Stimulated activated memory B cell treated with anti-CD40 and anti-IgM and Interleukin-4, amounts not matched to agents 10 μg/mL and 1 μg/mL and 100 μg/mL, for 72 hours (primary cell): ENCODE measurements around the gene HAX1.
A peak's percentile ranks its signal among the peaks of the same experiment; 100 is the strongest.
"Not testable (repeated sequence)": the region's sequence is repeated elsewhere in the genome, so short reads cannot be mapped to it uniquely, and the experiment has no call there.

Source experiments
- ATAC-seq: fragments of 150-1000 bp; cut with Tn5 transposase; 2 replicates; pipeline ENCODE4 v1.10.0; 2021
- H3K27ac Mint-ChIP-seq: one replicate; pipeline ENCODE4 v1.8.0; 2022; ENCODE audit warnings: mild to moderate bottlenecking, mixed read lengths
- H3K27me3 Mint-ChIP-seq: one replicate; pipeline ENCODE4 v1.8.0; 2022; ENCODE audit warnings: mixed read lengths
- H3K36me3 Mint-ChIP-seq: one replicate; pipeline ENCODE4 v1.8.0; 2022; ENCODE audit warnings: mixed read lengths
- H3K4me1 Mint-ChIP-seq: one replicate; pipeline ENCODE4 v1.8.0; 2022; ENCODE audit warnings: mixed read lengths
- H3K4me3 Mint-ChIP-seq: one replicate; pipeline ENCODE4 v1.8.0; 2022; ENCODE audit warnings: mild to moderate bottlenecking, moderate library complexity, mixed read lengths
- H3K9me3 Mint-ChIP-seq: one replicate; pipeline ENCODE4 v1.8.0; 2022; ENCODE audit warnings: mixed read lengths

HAX1 gene

GRCh38 chr1:154272217-154272998 lies at the start of gene HAX1:
Gene HAX1, plus strand, starts transcription at chr1:154272629. Its CDS starts 95 bp downstream, at chr1:154272724.
- peaks cover 57% of the 10 kb centered on the region for H3K36me3 Mint-ChIP-seq
- ATAC-seq, result peak; percentile 95
- peaks cover 44% of the 10 kb centered on the region for H3K4me1 Mint-ChIP-seq
- H3K4me3 Mint-ChIP-seq, result peak within 1 kb of the TSS; percentile 93
- peak within 1 kb of the TSS; percentile 96 for H3K27ac Mint-ChIP-seq
- no peaks in the 10 kb centered on the region for H3K9me3 Mint-ChIP-seq
- H3K27me3 Mint-ChIP-seq, result no peaks in the 10 kb centered on the region

- no peak for ATAC-seq
- H3K4me1 Mint-ChIP-seq, result peaks cover 65% of the 10 kb centered on the region
- peak overlapping the region; percentile 64 for H3K4me3 Mint-ChIP-seq
- H3K27me3 Mint-ChIP-seq, result no peaks in the 10 kb centered on the region
- peaks cover 41% of the 10 kb centered on the region for H3K36me3 Mint-ChIP-seq
- peak overlapping the region; percentile 70 for H3K27ac Mint-ChIP-seq
- no peaks in the 10 kb centered on the region for H3K9me3 Mint-ChIP-seq
Observed at GRCh38 chr1:154222918-154223317, 49.5 kb upstream of the HAX1 start.

- peaks cover 58% of the 10 kb centered on the region for H3K4me1 Mint-ChIP-seq
- H3K27ac Mint-ChIP-seq, result peak overlapping the region; percentile 64
- no peaks in the 10 kb centered on the region for H3K9me3 Mint-ChIP-seq
- ATAC-seq, result no peak
- H3K4me3 Mint-ChIP-seq, result no peak overlapping the region
- peaks cover 41% of the 10 kb centered on the region for H3K36me3 Mint-ChIP-seq
- H3K27me3 Mint-ChIP-seq, result no peaks in the 10 kb centered on the region
Observed at GRCh38 chr1:154223621-154224020, 48.8 kb upstream of the HAX1 start.

GRCh38 chr1:154225370-154225769 lies 47.1 kb upstream of the HAX1 start:
- Mint-ChIP-seq H3K9me3 (no peaks in the 10 kb centered on the region), H3K27me3 (no peaks in the 10 kb centered on the region), H3K36me3 (peaks cover 40% of the 10 kb centered on the region), H3K4me3 (no peak overlapping the region), H3K27ac (peak overlapping the region; percentile 64), H3K4me1 (peaks cover 48% of the 10 kb centered on the region)
- ATAC-seq, result no peak

- H3K27ac Mint-ChIP-seq, H3K4me3 Mint-ChIP-seq: not testable (repeated sequence)
Observed at GRCh38 chr1:154231112-154231511, 41.3 kb upstream of the HAX1 start.

GRCh38 chr1:154233127-154233526 lies 39.3 kb upstream of the HAX1 start:
- not testable (repeated sequence) for H3K27ac Mint-ChIP-seq, H3K27me3 Mint-ChIP-seq

More at GRCh38 chr1:154231112-154231511, 41.3 kb upstream of the HAX1 start:
- H3K36me3 Mint-ChIP-seq, result peaks cover 66% of the 10 kb centered on the region
- H3K9me3 Mint-ChIP-seq, H3K4me1 Mint-ChIP-seq, ATAC-seq, H3K27me3 Mint-ChIP-seq: not testable (repeated sequence)

GRCh38 chr1:154236855-154237254 lies 35.6 kb upstream of the HAX1 start:
- no peak overlapping the region for H3K4me3 Mint-ChIP-seq
- no peak overlapping the region for H3K27ac Mint-ChIP-seq
- H3K4me1 Mint-ChIP-seq, result peaks cover 7% of the 10 kb centered on the region
- peaks cover 70% of the 10 kb centered on the region for H3K36me3 Mint-ChIP-seq
- H3K9me3 Mint-ChIP-seq, result no peaks in the 10 kb centered on the region
- H3K27me3 Mint-ChIP-seq, result no peaks in the 10 kb centered on the region
- no peak for ATAC-seq

More at GRCh38 chr1:154233127-154233526, 39.3 kb upstream of the HAX1 start:
- H3K4me1 Mint-ChIP-seq, H3K4me3 Mint-ChIP-seq, ATAC-seq, H3K9me3 Mint-ChIP-seq: not testable (repeated sequence)
- H3K36me3 Mint-ChIP-seq, result peaks cover 66% of the 10 kb centered on the region

GRCh38 chr1:154237435-154237834 lies 35.0 kb upstream of the HAX1 start:
- no peak for ATAC-seq
- Mint-ChIP-seq H3K4me3 (no peak overlapping the region), H3K36me3 (peaks cover 76% of the 10 kb centered on the region), H3K27ac (no peak overlapping the region), H3K9me3 (no peaks in the 10 kb centered on the region), H3K27me3 (no peaks in the 10 kb centered on the region), H3K4me1 (peaks cover 7% of the 10 kb centered on the region)

- Mint-ChIP-seq H3K36me3 (peaks cover 82% of the 10 kb centered on the region), H3K4me1 (peaks cover 7% of the 10 kb centered on the region), H3K4me3 (no peak overlapping the region), H3K9me3 (no peaks in the 10 kb centered on the region), H3K27ac (no peak overlapping the region), H3K27me3 (no peaks in the 10 kb centered on the region)
- ATAC-seq, result no peak
Observed at GRCh38 chr1:154237880-154238506, 34.4 kb upstream of the HAX1 start.

- no peak overlapping the region for H3K4me3 Mint-ChIP-seq
- H3K9me3 Mint-ChIP-seq, result no peaks in the 10 kb centered on the region
- H3K27me3 Mint-ChIP-seq, result no peaks in the 10 kb centered on the region
- H3K36me3 Mint-ChIP-seq, result peaks cover 85% of the 10 kb centered on the region
- H3K27ac Mint-ChIP-seq, result no peak overlapping the region
- ATAC-seq, result no peak
- peaks cover 7% of the 10 kb centered on the region for H3K4me1 Mint-ChIP-seq
Observed at GRCh38 chr1:154239491-154239890, 32.9 kb upstream of the HAX1 start.

GRCh38 chr1:154240294-154240833 lies 32.1 kb upstream of the HAX1 start:
- Mint-ChIP-seq H3K4me1 (peaks cover 7% of the 10 kb centered on the region), H3K27ac (no peak overlapping the region), H3K36me3 (peaks cover 76% of the 10 kb centered on the region), H3K9me3 (no peaks in the 10 kb centered on the region), H3K4me3 (no peak overlapping the region), H3K27me3 (no peaks in the 10 kb centered on the region)
- no peak for ATAC-seq

- Mint-ChIP-seq H3K9me3 (no peaks in the 10 kb centered on the region), H3K36me3 (peaks cover 64% of the 10 kb centered on the region), H3K4me3 (no peak overlapping the region), H3K27me3 (no peaks in the 10 kb centered on the region), H3K27ac (no peak overlapping the region), H3K4me1 (peaks cover 7% of the 10 kb centered on the region)
- ATAC-seq, result no peak
Observed at GRCh38 chr1:154241703-154242351, 30.6 kb upstream of the HAX1 start.

GRCh38 chr1:154253671-154254070 lies 18.8 kb upstream of the HAX1 start:
- Mint-ChIP-seq H3K27ac (no peak overlapping the region), H3K36me3 (peaks cover 70% of the 10 kb centered on the region)
- ATAC-seq, result no peak

GRCh38 chr1:154256686-154257085 lies 15.7 kb upstream of the HAX1 start:
- ATAC-seq, result no peak
- no peaks in the 10 kb centered on the region for H3K27me3 Mint-ChIP-seq
- no peak overlapping the region for H3K4me3 Mint-ChIP-seq
- H3K27ac Mint-ChIP-seq, result no peak overlapping the region
- H3K4me1 Mint-ChIP-seq, result peaks cover 3% of the 10 kb centered on the region
- H3K9me3 Mint-ChIP-seq, result no peaks in the 10 kb centered on the region
- H3K36me3 Mint-ChIP-seq, result peaks cover 74% of the 10 kb centered on the region

More at GRCh38 chr1:154253671-154254070, 18.8 kb upstream of the HAX1 start:
- H3K9me3 Mint-ChIP-seq, result no peaks in the 10 kb centered on the region
- H3K4me1 Mint-ChIP-seq, result no peaks in the 10 kb centered on the region
- no peaks in the 10 kb centered on the region for H3K27me3 Mint-ChIP-seq
- H3K4me3 Mint-ChIP-seq, result no peak overlapping the region

GRCh38 chr1:154258784-154259183 lies 13.6 kb upstream of the HAX1 start:
- H3K4me3 Mint-ChIP-seq, result no peak overlapping the region
- no peak overlapping the region for H3K27ac Mint-ChIP-seq
- H3K36me3 Mint-ChIP-seq, result peaks cover 88% of the 10 kb centered on the region
- H3K9me3 Mint-ChIP-seq, result no peaks in the 10 kb centered on the region
- no peaks in the 10 kb centered on the region for H3K27me3 Mint-ChIP-seq
- peaks cover 10% of the 10 kb centered on the region for H3K4me1 Mint-ChIP-seq
- ATAC-seq, result no peak
